ENCODE data around the gene IFITM1. TPM values are rescaled to one million over a fixed set of nuclear protein-coding genes. Genes with fewer than 3 reads are reported as not detected.

Gene IFITM1
- total RNA-seq, 4 donors from 2014 or later = 216 to 431 (median 256) TPM

GRCh38 chr11:352456-353031 lies 38.7 kb downstream of the IFITM1 start:
- TF ChIP-seq EP300 (IDR thresholded peaks at IDR 0.05) (no peak), POLR2A (IDR thresholded peaks at IDR 0.05) (no peak)
- TF ChIP-seq, protein P1, sequence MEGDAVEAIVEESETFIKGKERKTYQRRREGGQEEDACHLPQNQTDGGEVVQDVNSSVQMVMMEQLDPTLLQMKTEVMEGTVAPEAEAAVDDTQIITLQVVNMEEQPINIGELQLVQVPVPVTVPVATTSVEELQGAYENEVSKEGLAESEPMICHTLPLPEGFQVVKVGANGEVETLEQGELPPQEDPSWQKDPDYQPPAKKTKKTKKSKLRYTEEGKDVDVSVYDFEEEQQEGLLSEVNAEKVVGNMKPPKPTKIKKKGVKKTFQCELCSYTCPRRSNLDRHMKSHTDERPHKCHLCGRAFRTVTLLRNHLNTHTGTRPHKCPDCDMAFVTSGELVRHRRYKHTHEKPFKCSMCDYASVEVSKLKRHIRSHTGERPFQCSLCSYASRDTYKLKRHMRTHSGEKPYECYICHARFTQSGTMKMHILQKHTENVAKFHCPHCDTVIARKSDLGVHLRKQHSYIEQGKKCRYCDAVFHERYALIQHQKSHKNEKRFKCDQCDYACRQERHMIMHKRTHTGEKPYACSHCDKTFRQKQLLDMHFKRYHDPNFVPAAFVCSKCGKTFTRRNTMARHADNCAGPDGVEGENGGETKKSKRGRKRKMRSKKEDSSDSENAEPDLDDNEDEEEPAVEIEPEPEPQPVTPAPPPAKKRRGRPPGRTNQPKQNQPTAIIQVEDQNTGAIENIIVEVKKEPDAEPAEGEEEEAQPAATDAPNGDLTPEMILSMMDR (IDR thresholded peaks at IDR 0.05) = no peak
- Histone ChIP-seq H3K4me3 (no peak overlapping the region), H3K4me1 (peaks cover 3 to 49% (median 27%) of the 10 kb centered on the region in 4 donors), H3K36me3 (no peaks in the 10 kb centered on the region), H3K27me3 (no peaks in the 10 kb centered on the region), H3K27ac (peak overlapping the region; percentile 97 to 99 (median 98)), H3K9me3 (no peaks in the 10 kb centered on the region)
- WGBS, 2 donors = 85 to 88% methylated on average over 12 of the region's 12 CpGs
- no peak for DNase-seq (ENCODE audit: low spot score in 2 of 2)

GRCh38 chr11:353179-353873 lies 39.5 kb downstream of the IFITM1 start:
- DNase-seq (ENCODE audit: low spot score in 2 of 2) = peak; percentile 80 to 87
- Histone ChIP-seq H3K9me3 (no peaks in the 10 kb centered on the region), H3K4me1 (peaks cover 3 to 49% (median 27%) of the 10 kb centered on the region in 4 donors), H3K4me3 (no peak overlapping the region), H3K36me3 (no peaks in the 10 kb centered on the region), H3K27ac (peak overlapping the region; percentile 97 to 99 (median 98)), H3K27me3 (no peaks in the 10 kb centered on the region)
- TF ChIP-seq EP300 (IDR thresholded peaks at IDR 0.05) (peak; percentile 60 to 89), POLR2A (IDR thresholded peaks at IDR 0.05) (peak; percentile 40 to 60)
- TF ChIP-seq, protein P1 (IDR thresholded peaks at IDR 0.05) = no peak
- 12 to 19% methylated on average over 16 of the region's 16 CpGs for WGBS, 2 donors

- Histone ChIP-seq H3K4me1 (peaks cover 3 to 41% (median 24%) of the 10 kb centered on the region in 4 donors), H3K9me3 (peaks cover 0 to 7% (median 0%) of the 10 kb centered on the region in 4 donors), H3K27me3 (peaks cover 0 to 12% of the 10 kb centered on the region in 2 donors), H3K36me3 (no peaks in the 10 kb centered on the region), H3K27ac (peak overlapping the region; percentile 97 to 99 (median 98)), H3K4me3 (peak overlapping the region; percentile 24 to 54 (median 36))
- peak; percentile 92 to 93 for DNase-seq (ENCODE audit: low spot score in 2 of 2)
- WGBS, 2 donors = 3 to 10% methylated on average over 11 to 19 of the region's 76 CpGs
- TF ChIP-seq POLR2A (IDR thresholded peaks at IDR 0.05) (peak in 1 of 2 donors; percentile 46), EP300 (IDR thresholded peaks at IDR 0.05) (peak in 1 of 2 donors; percentile 97)
- TF ChIP-seq, protein P1 (IDR thresholded peaks at IDR 0.05) = peak in 1 of 5 experiments; percentile 42
Measured at GRCh38 chr11:355581-356458, 42.0 kb downstream of the IFITM1 start.

DNA sequence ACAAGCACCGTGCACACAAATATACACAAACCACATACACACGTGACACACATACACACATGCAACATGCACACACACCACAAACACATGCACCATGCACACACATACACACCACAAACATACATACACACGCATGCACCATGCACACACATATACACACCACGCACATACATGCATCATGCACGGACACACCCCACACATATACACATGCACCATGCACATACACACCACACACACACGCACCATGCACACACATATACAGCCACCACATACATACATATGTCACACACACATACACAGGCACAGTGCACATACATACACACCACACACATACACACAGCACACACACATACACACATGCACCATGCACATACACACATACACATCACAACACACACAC lies 42.8 kb downstream of the IFITM1 start:
- peaks cover 0 to 14% of the 10 kb centered on the region in 2 donors for H3K27me3 ChIP-seq
- TF ChIP-seq EP300 (IDR thresholded peaks at IDR 0.05) = no peak
- TF ChIP-seq, protein P1 (IDR thresholded peaks at IDR 0.05) = no peak
- no peak for TF ChIP-seq POLR2A (IDR thresholded peaks at IDR 0.05)
- WGBS, 2 donors = 76 to 78% methylated on average over 6 of the region's 6 CpGs
- H3K9me3 ChIP-seq = peaks cover 0 to 15% (median 0%) of the 10 kb centered on the region in 4 donors
- H3K36me3 ChIP-seq = no peaks in the 10 kb centered on the region
- no peak for DNase-seq (ENCODE audit: low spot score in 2 of 2)
- no peak overlapping the region for H3K4me3 ChIP-seq
- H3K27ac ChIP-seq = no peak overlapping the region
- H3K4me1 ChIP-seq = peaks cover 3 to 36% (median 24%) of the 10 kb centered on the region in 4 donors

All from tibial nerve (tissue), 4 donors.